ENCODE measurements around the gene SOWAHB.

SOWAHB gene

DNA sequence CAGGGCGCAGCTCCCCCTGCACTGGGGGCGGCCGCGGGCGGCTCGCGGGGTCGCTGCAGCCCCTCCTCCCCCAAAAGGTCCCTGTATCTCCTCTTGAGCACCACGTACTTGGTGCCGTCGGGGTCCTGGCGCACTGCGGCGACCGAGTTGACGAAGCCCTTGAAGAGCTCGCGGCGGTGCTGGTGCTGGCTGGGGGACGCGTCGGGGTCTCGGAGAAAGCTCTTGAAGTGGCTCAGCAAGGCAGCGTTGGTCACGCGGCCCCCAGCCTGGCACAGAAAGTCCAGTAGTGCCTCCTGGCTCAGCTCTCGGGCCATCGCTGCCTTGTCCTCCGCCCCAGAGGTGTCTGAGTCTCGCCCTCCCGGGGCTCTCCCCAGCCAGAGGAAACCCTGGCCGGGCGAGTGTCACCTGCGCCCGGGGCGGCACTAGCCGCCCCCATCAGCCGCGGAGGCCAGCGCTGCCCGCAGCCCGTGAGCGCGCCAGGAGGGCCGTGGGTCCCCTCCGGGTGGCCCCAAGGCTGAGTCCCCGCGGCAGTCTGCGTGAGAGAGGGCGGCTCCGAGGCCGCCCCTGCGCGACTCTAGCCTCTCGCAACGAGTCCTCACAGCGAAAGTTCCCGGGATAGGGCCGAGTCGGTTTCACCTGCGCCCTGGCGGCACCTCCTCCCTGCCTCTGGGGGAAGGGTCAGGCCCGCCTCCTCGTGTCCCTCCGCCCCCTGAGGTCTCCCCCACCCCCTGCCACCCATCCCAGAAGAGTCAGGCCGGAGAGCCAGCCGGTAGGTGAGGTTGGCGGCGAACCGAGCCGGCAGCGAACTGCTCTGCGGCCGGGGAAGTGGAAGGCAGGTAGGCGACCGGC is at the start of gene SOWAHB:
Gene SOWAHB (minus strand): TSS at position 609 of the 849 bp plus-strand sequence. CDS start 295 bp downstream, at position 314.
- ChIA-PET POLR2A (ENCODE audit: low non-redundant PET) (no interaction called here), CTCF (interaction anchor here (0.6 to 0.7 kb wide), 4 partner anchors 74 to 1133 kb away, joined by 3 to 4 read pairs (median 3); no protein-coding TSS in a partner anchor)
- peak; percentile 63 for DNase-seq (ENCODE audit: low spot score)
- no peak within 1 kb of the TSS for H3K27ac ChIP-seq
- TF ChIP-seq CTCF (conservative IDR thresholded peaks at IDR 0.05; ENCODE audit: low read depth): no peak

GRCh38 chr4:76947369-76947768 is 49.4 kb upstream of the SOWAHB start:
- peak overlapping the region; percentile 83; the same call in 1 of the 2 replicates for H3K27ac ChIP-seq
- POLR2A ChIA-PET (ENCODE audit: low non-redundant PET): no interaction called here
- DNase-seq (ENCODE audit: low spot score): no peak
- CTCF ChIA-PET: no interaction called here
- no peak for TF ChIP-seq CTCF (conservative IDR thresholded peaks at IDR 0.05; ENCODE audit: low read depth)

GRCh38 chr4:76943790-76944189 is 45.8 kb upstream of the SOWAHB start:
- TF ChIP-seq CTCF (conservative IDR thresholded peaks at IDR 0.05; ENCODE audit: low read depth): no peak
- ChIA-PET CTCF (interaction anchor here (0.7 kb wide), 1 partner anchor 11 kb away, joined by 4 read pairs; no protein-coding TSS in a partner anchor), POLR2A (ENCODE audit: low non-redundant PET) (no interaction called here)
- no peak for DNase-seq (ENCODE audit: low spot score)
- H3K27ac ChIP-seq: no peak overlapping the region

GRCh38 chr4:76943129-76943620 is 45.2 kb upstream of the SOWAHB start:
- no peak overlapping the region for H3K27ac ChIP-seq
- ChIA-PET POLR2A (ENCODE audit: low non-redundant PET) (no interaction called here), CTCF (interaction anchor here (0.7 kb wide), 1 partner anchor 11 kb away, joined by 4 read pairs; no protein-coding TSS in a partner anchor)
- TF ChIP-seq CTCF (conservative IDR thresholded peaks at IDR 0.05; ENCODE audit: low read depth): no peak
- peak; percentile 36 for DNase-seq (ENCODE audit: low spot score)

GRCh38 chr4:76939184-76939583 is 41.2 kb upstream of the SOWAHB start:
- DNase-seq (ENCODE audit: low spot score): no peak
- TF ChIP-seq CTCF (conservative IDR thresholded peaks at IDR 0.05; ENCODE audit: low read depth): no peak
- ChIA-PET POLR2A (ENCODE audit: low non-redundant PET) (interaction anchor here (0.7 kb wide), 1 partner anchor 67 kb away, joined by 4 read pairs; no protein-coding TSS in a partner anchor), CTCF (no interaction called here)
- no peak overlapping the region for H3K27ac ChIP-seq

DNA sequence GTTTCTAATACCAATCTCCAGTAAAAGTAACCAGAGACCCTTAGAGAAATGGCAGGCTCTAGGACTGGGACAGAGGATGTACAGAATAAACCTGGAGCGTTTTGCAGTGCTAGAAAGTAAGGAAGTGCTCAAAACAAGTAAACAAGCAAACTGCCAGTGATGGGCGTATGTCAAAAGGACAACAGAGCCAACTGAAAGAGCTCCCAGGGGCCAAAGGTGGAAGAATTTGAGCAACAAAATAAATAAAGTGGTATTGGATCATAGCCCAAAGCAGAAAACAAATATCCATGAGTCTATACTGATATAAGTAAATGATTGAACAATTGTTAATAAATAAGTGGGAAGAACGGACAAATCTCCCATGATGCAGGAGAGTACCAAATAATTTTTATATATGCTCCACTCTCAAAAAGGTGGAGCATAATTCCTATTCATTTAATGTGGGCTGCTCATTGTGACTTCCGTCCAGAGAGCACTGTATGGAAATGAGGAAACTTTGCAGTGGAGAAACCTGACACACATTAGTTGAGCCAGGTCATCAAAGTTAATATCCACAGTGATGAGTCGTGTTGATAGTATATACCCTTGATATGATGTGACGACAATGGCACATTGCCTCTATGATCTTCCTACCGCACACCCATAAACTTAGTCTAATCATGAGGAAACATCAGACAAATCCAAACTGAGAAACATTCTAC is 33.8 kb upstream of the SOWAHB start:
- no peak for TF ChIP-seq CTCF (conservative IDR thresholded peaks at IDR 0.05; ENCODE audit: low read depth)
- CTCF ChIA-PET: no interaction called here
- DNase-seq (ENCODE audit: low spot score): no peak
- no peak overlapping the region for H3K27ac ChIP-seq
- POLR2A ChIA-PET (ENCODE audit: low non-redundant PET): no interaction called here
